Measurements from ENCODE around the gene JMJD1C. TPM values are rescaled to one million over a fixed set of nuclear protein-coding genes. Genes with fewer than 3 reads are reported as not detected.
"Not testable (repeated sequence)": the region's sequence is repeated elsewhere in the genome, so short reads cannot be mapped to it uniquely, and the experiment has no call there.

JMJD1C gene
- total RNA-seq, 2 donors from 2014 or later: 40.9 to 44.3 TPM

- peak in 1 of 2 donors; percentile 42 for ATAC-seq
- intact Hi-C loops (cut with DNase I): no loop called here
- DNase-seq: no peak
These were observed 89.9 kb downstream of the JMJD1C start for GRCh38 chr10:63375859-63376258.

DNA sequence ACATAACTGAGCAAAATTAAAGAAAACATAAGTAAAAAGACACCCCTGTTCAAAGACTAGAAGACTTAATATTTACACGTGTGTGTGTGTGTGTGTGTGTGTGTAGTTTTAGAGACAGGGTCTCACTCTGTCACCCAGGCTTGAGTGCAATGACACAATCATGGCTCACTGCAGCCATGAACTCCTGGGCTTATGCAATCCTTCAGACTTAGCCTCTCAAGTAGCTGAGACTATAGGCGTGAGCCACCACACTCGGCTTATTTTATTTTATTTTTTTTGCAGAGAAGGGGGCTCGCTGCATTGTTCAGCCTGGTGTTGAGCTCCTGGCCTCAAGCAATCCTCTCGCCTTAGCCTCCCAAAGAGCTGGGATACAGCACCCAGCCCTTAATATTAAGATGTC, 90.3 kb downstream of the JMJD1C start:
- DNase-seq (no peak), ATAC-seq (no peak)
- intact Hi-C loops (cut with DNase I): no loop called here

DNA sequence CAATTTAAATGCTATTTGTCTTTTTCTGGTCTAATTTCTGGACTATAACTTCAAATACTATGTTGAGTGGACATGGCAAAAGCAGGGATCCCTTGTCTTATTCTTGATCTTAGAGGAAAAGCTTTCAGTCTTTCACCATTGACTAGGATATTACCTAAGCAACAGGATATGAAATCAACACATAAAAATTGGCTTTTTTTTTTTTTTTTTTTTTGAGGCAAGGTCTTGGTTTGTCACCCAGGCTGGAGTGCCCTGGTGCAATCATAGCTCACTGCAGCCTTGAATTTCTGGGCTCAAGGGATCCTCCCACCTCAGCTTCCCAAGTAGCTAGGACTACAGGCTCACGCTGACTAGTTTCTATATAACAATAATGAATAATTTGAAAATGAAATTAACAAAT, 90.8 kb downstream of the JMJD1C start:
- ATAC-seq (no peak), DNase-seq (no peak)
- intact Hi-C loops (cut with DNase I): no loop called here

DNA sequence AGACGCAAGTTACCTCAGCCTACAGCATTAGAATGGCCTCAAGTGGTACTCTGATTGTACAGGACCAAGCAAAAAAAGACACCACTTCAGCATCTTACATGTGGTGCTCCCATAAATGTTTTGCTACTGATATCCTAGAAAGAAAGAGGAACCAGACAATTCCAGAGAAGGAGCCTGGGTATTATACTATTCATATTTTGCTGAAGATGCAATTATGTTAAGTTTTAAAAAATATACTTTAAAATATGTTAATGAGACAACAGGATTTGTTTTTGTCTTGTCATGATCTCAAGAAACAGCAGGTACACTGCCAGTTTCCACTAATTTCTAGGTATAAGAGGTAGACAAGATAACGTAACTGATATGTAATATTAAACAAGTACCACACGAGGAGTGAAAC, 92.6 kb downstream of the JMJD1C start:
- intact Hi-C loops (cut with DNase I): no loop called here
- ATAC-seq (no peak), DNase-seq (no peak)

DNA sequence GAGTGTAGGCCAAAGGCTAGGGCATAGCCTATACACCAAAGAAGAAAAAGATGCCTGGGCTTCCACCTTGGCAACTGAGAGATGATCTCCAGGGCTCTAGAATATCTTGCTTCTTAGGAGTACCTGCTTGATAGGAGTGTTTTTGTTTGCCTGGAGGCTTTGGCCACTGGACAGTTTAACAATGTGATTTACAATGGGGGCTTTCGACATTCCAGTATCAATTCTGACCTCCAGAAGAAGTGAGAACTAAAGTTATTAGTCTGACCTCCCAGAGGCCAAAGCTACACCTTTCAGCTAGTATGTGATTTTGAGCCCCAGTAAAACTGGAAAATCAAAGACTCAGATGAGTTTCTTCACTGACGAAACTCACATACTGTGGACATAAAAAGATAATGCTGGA, 96.1 kb downstream of the JMJD1C start:
- no peak for DNase-seq
- no peak for ATAC-seq
- intact Hi-C loops (cut with DNase I): no loop called here

GRCh38 chr10:63368365-63368764, 97.4 kb downstream of the JMJD1C start:
- no peak for ATAC-seq
- intact Hi-C loops (cut with DNase I): no loop called here
- no peak for DNase-seq

GRCh38 chr10:63366933-63367332, 98.8 kb downstream of the JMJD1C start:
- DNase-seq (no peak), ATAC-seq (no peak)
- intact Hi-C loops (cut with DNase I): no loop called here

DNA sequence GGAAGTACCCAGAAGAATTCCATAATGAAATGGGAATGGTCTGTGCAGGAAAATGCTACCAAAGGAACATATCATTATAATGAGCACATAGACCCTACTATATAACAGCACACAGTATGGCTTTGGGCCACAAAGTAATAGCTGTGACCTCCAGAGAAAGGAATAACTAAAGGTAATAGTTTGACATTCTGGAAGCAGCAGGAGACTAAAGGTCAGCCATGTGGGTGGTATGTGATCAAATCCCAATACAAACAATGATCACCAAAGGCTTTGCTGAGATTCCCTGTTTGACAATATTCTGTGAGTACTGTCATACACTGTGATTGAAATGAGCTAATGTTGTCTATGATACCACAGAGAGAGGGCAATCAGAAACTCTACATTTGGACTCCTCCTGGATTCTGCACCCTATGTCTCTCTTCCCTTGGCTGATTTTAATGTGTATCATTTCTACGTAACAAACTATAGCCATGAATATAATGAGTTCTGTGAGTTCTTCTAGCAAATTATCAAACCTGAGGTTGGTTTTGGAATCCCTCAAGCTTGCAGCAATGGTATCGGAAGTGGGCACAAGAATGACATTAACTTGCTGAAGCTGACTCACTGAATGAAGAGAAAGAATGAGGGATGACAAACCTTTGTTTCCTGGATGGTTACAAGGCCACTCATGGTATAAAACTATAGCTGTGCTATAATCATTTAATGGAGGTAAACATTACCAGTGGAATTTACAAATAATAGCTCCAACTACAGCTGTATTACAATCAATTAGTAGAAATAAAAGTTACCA, 99.6 kb downstream of the JMJD1C start:
- ATAC-seq: no peak
- intact Hi-C loops (cut with DNase I): no loop called here
- no peak for DNase-seq

DNA sequence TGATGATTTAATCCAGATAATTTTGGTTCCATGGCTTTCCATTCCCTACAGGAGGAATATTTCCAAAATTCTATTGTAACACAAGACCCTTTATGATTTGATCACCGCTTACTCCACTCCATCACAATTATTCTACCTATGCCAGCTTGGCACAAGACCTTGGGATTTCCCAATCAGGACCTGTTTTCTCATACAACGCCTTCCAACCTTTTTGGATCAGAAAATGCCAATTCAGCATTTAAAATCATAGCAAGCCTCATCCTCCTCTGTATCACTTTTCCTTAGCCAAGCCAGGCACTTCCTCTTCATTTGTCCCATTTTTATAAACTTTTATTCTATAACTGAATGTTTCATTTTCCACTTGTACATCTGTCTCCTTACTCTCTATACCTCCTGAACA, 100.9 kb downstream of the JMJD1C start:
- intact Hi-C loops (cut with DNase I): no loop called here
- ATAC-seq (no peak), DNase-seq (no peak)

DNA sequence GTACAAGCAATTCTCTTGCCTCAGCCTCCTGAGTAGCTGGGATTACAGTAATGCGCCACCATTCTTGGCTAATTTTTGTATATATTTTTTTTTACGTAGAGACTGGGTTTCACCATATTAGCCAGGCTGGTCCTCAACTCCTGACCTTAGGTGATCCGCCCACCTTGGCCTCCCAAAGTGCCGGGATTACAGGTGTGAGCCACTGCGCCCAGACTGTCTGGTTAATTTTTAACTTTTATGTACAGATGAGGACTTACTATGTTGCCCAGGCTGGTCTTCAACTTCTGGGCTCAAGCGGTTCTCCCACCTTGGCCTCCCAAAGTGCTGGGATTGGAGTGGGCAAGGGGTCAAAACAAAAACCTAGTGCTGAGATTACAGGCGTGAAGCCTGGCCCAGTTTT, 101.8 kb downstream of the JMJD1C start:
- no peak for ATAC-seq
- no peak for DNase-seq
- intact Hi-C loops (cut with DNase I): no loop called here

DNA sequence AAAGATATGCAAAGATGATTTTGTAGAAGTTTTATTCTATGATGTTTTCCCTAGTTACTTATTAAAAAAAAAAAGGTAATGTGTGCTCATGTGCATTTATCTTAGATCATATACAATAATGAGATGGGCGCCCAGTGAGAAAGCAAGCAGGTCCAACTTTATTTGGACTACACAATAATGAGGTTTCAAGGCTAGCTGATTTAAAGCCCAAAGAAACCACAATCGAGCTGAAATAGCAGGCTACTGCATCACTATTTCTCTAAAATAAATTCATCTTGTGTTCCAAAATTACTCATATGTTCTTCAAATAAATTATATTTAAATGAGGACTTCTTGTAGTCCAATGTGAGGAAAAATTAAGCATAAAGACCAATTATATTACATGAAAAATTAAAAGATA, 110.1 kb downstream of the JMJD1C start:
- no peak for DNase-seq
- ATAC-seq: no peak
- intact Hi-C loops (cut with DNase I): no loop called here

DNA sequence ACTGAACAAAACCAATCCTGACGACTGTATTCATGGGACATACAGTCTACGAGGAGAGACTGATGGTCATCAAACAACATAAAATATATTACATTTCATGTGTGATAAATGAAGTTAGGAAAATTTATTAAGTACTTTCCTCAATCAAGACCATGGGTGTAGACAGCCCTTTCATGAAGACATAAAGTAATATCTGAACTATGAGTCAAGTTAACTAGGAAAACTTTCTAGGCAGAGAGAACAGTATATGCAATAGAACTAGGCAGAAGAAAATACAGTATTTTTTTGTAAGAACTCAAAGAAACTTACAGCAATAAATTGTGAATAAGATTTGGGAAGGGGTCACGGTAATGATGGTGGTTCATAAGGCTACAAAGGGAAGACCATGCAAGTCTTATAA, 112.8 kb downstream of the JMJD1C start:
- ATAC-seq (no peak), DNase-seq (no peak)
- intact Hi-C loops (cut with DNase I): no loop called here

GRCh38 chr10:63348245-63348850, 117.4 kb downstream of the JMJD1C start:
- intact Hi-C loops (cut with DNase I): no loop called here
- no peak for DNase-seq
- no peak for ATAC-seq

DNA sequence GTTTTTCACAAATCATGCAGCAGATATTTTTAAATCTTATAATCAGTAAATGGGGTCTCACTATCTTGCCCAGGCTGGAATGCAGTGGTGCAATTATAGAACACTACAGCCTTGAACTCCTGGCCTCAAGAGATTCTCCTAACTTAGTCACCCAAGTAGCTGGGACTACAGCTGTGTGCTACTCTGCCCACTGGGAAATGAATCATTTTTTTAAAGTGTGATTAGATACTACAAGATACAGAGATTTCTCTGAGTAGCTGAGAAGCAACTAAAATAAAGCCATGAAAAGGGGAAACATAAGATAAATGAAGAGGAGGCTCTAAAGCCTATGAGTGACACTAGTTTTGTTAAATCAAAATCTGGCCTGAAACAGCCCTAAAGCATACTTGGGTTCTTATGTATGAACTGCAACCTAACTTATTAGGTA, 119.7 kb downstream of the JMJD1C start:
- DNase-seq (no peak), ATAC-seq (peak in 1 of 2 donors; percentile 45)
- intact Hi-C loops (cut with DNase I): no loop called here

- no peak for DNase-seq
- intact Hi-C loops (cut with DNase I): no loop called here
- no peak for ATAC-seq
These were observed 121.5 kb downstream of the JMJD1C start for GRCh38 chr10:63344269-63344668.

DNA sequence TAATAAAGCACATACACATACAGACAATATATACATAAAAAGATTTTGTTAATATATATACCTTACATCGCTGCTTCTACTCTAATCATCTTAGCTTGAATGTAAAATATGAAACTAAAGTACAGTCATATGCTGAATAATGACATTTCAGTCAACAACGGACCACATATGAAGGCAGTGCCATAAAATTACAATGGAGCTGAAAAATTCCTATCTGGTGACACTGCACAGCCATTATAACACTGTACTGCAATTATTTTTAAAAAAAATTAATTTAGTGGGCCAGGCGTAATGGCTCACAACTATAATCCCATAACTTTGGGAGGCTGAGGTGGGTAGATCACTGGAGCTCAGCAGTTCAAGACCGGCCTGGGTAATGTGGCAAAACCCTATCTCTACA, 122.3 kb downstream of the JMJD1C start:
- DNase-seq: no peak
- no peak for ATAC-seq
- intact Hi-C loops (cut with DNase I): no loop called here

DNA sequence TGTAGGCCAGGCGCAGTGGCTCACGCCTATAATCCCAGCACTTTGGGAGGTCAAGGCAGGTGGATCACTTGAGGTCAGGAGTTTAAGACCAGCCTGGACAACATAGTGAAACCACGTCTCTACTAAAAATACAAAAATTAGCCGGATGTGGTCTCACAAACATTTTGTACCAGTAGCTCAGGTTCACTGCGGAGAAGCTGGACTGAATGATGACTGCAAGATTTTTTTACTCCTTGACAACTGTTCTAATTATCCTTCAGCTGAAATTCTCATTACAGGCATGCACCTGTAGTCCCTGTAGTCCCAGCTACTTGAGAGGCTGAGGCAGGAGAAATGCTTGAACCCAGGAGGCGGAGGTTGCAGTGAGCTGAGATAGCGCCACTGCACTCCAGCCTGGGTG, 126.1 kb downstream of the JMJD1C start:
- intact Hi-C loops (cut with DNase I); ATAC-seq; DNase-seq: not testable (repeated sequence)

DNA sequence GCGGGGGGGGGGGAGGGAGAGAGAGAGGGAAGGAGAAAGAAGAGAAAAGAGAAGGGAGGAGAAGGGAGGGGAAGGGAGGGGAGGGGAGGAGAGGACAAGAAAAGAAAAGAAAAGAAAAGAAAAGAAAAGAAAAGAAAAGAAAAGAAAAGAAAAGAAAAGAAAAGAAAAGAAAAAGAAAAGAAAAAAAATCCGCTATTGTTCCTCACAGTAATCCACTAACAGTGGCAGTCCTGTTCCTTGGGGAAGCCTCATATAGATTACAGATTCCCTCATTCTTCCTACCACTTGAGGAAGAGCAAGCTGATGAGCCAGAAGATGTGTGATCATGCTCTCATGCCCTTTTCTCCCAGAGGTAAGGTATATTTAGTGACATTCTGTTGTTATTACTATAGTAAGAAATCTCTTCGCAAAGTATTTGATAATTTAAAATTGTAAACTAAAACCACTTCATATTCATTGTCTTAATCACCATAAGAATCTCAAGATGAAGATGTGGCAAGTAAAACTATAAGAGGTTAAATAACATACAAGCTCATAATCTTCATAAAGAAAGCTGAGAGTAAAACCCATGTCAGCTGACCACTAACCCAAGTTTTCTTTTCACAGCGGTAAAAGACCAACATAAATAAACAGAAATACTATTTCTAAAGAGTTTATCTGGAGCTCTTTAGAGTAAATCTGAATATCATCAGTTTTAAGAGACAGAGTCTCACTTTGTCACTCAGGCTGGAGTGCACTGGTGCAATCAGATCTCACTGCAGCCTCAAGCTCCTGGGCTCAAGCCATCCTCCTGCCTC, 128.1 kb downstream of the JMJD1C start:
- DNase-seq: no peak
- ATAC-seq: no peak
- intact Hi-C loops (cut with DNase I): no loop called here

DNA sequence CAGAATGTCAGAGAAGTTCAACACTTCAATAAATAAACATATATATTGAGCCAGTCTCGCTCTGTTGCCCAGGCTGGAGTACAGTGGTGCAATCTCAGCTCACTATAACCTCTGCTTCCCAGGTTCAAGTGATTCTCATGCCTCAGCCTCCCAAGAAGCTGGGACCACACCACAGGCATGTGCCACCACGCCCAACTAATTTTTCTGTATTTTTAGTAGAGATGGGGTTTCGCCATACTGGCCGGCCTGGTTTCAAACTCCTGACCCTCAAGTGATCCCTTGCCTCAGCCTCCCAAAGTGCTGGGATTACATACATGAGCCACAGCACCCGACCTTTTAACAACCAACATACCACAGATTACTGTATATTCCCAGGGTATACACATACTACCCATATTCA, 134.2 kb downstream of the JMJD1C start:
- intact Hi-C loops (cut with DNase I): no loop called here
- no peak for DNase-seq
- no peak for ATAC-seq

DNA sequence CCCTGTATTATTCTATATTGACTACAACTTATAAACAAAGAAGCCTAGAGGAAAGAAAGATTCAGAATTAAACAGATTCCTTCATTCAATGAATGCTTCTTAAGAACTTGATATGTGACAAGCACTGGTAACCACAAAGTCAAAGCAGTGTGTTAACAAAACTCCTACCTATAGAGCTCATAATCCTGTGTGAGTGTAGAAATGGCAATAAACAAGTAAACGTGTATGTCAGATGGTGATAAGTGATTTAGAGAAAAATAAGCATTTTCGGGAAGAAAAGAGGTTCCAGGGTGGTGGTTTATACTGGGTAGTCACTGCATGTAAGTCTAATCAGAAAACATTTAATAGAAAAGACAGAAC, 141.3 kb downstream of the JMJD1C start:
- intact Hi-C loops (cut with DNase I): no loop called here
- DNase-seq (no peak), ATAC-seq (no peak)
